Tibial nerve (tissue), 4 donors: ENCODE measurements around the gene HLCS. TPM values are rescaled to one million over a fixed set of nuclear protein-coding genes. Genes with fewer than 3 reads are reported as not detected.

Experiments
- DNase-seq, 2 donors: peaks; one replicate each; pipeline ENCODE4 v3.0.0-alpha.2; 2019; ENCODE audit warnings: low spot score in 2 of 2
- H3K27ac ChIP-seq, 4 donors: fragments of 200-600 bp; sonication (generic) in 3 of 4; one replicate each; pipeline ENCODE4 v1.5.1; 2017 to 2019; ENCODE audit warnings: mild to moderate bottlenecking in 1 of 4
- H3K27me3 ChIP-seq, 2 donors: fragments of 200-600 bp; sonication (generic) in 1 of 2; one replicate each; pipeline versions ENCODE4 v1.5.1 to v1.6.0; 2017 to 2019
- H3K36me3 ChIP-seq, 3 donors: fragments of 200-600 bp; sonication (generic); one replicate each; pipeline ENCODE4 v1.5.1; 2018 to 2019
- H3K4me1 ChIP-seq, 4 donors: fragments of 200-600 bp; sonication (generic) in 3 of 4; one replicate each; pipeline ENCODE4 v1.5.1; 2017 to 2019
- H3K4me3 ChIP-seq, 4 donors: fragments of 200-600 bp; sonication (generic) in 3 of 4; one replicate each; pipeline ENCODE4 v1.5.1; 2017 to 2019; ENCODE audit warnings: mild to moderate bottlenecking in 1 of 4, moderate library complexity in 1 of 4
- H3K9me3 ChIP-seq, 4 donors: fragments of 200-600 bp; sonication (generic) in 3 of 4; one replicate each; pipeline ENCODE4 v1.5.1; 2017 to 2019
- EP300 ChIP-seq, 2 donors: sonication (generic); formaldehyde crosslinking; IDR thresholded peaks; one replicate each; pipeline ENCODE4 v1.6.1; 2017; ENCODE audit warnings: antibody characterized with exemption in 2 of 2, mild to moderate bottlenecking in 1 of 2
- POLR2A ChIP-seq, 2 donors: fragments of 450-650 bp; IDR thresholded peaks; one replicate each; pipeline ENCODE4 v1.6.1; 2017; ENCODE audit warnings: antibody characterized with exemption in 2 of 2, mild to moderate bottlenecking in 2 of 2, moderate library complexity in 2 of 2
- WGBS, 2 donors: methylation state at CpG; one replicate each; pipeline ENCODE4 v1.1.5; 2018; 5-methylcytosine and 5-hydroxymethylcytosine counted together
- total RNA-seq, 4 donors: library from RNA; depleted of rRNA; stranded (reverse); fragments of >200 nt; gene quantifications; one replicate each; pipeline ENCODE4 v1.1.0, GENCODE V29; 2016
- TF ChIP-seq, protein P1 (sequence below), 5 experiments: fragments of 200-600 bp in 3 of 5; fragments of 450-650 bp in 2 of 5; sonication (generic) in 3 of 5; IDR thresholded peaks; one replicate each; pipeline ENCODE4 v1.5.1; 2016 to 2019; ENCODE audit warnings: antibody characterized with exemption in 5 of 5, mild to moderate bottlenecking in 3 of 5, moderate library complexity in 2 of 5

The HLCS gene
- total RNA-seq, 4 donors from 2014 or later, result 14.4 to 19.0 (median 17.4) TPM

DNA sequence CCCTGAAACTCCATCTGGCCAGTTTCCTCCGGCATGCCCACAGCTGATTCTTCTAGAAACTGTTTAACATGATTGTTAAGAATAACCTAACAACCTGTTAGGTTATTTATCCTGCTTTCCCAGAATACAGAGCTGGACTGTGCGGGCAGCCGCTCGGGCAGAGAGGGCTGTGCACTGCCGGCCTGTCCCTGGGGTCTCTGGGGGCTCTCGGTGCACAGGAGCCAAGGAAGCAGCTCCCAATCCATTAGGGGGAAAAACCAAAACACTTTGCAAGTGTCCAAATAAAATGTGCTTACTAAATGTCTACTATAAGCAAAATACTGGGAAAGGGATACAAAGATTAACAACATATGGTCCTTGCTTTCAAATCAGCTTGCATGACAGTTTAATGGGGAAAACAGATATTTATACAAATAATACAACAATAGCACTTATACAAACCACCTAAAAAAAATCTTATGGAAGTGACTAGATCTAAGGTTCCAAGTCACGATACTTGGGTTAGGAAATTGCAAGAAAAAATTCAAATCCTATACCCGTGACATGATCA, 50.7 kb downstream of the HLCS start:
- Histone ChIP-seq H3K4me1 (peaks cover 0 to 17% (median 0%) of the 10 kb centered on the region in 4 donors), H3K36me3 (peaks cover 0 to 8% (median 0%) of the 10 kb centered on the region in 3 donors), H3K27me3 (no peaks in the 10 kb centered on the region), H3K4me3 (no peak overlapping the region), H3K27ac (no peak overlapping the region), H3K9me3 (no peaks in the 10 kb centered on the region)
- no peak for DNase-seq
- WGBS, 2 donors, result 85 to 86% methylated on average over 8 of the region's 8 CpGs
- no peak for TF ChIP-seq POLR2A (IDR thresholded peaks at IDR 0.05)
- TF ChIP-seq EP300 (IDR thresholded peaks at IDR 0.05), result no peak
- TF ChIP-seq, protein P1, sequence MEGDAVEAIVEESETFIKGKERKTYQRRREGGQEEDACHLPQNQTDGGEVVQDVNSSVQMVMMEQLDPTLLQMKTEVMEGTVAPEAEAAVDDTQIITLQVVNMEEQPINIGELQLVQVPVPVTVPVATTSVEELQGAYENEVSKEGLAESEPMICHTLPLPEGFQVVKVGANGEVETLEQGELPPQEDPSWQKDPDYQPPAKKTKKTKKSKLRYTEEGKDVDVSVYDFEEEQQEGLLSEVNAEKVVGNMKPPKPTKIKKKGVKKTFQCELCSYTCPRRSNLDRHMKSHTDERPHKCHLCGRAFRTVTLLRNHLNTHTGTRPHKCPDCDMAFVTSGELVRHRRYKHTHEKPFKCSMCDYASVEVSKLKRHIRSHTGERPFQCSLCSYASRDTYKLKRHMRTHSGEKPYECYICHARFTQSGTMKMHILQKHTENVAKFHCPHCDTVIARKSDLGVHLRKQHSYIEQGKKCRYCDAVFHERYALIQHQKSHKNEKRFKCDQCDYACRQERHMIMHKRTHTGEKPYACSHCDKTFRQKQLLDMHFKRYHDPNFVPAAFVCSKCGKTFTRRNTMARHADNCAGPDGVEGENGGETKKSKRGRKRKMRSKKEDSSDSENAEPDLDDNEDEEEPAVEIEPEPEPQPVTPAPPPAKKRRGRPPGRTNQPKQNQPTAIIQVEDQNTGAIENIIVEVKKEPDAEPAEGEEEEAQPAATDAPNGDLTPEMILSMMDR (IDR thresholded peaks at IDR 0.05), result no peak

DNA sequence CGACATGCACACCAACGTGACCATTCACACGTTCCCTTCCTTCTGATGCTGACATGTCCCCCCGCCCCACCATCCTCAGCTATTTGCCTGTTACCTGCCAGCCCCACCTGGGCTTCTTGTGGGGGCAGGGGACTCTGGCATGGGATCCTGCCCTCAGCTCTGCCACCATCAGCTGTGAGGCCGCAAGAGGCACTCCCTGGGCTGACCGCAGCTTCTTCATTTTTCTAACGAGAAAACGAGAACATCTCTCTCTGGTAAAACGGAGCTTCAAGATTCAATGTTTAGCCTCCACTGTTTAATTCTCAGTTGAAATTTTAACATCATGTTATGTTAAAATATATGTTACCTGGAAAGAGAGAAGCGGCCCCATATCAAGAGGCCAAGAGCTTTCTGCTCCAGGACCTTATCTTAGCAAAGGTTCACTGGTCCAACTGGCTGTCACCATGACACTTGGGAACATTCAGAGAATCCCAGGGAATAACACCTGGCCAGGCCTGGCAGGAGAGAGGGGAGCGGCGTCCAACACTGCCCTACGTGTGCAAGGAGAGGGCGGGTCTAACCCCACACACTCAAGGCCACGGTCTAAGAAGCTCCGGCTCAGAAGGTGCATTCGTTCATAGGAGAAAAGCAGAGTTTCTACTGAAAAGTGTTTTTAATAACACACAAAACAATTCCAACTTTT, 51.3 kb downstream of the HLCS start:
- H3K4me1 ChIP-seq, result peaks cover 0 to 17% (median 0%) of the 10 kb centered on the region in 4 donors
- no peaks in the 10 kb centered on the region for H3K9me3 ChIP-seq
- DNase-seq, result no peak
- 94% methylated on average over 17 of the region's 17 CpGs for WGBS, 2 donors
- no peaks in the 10 kb centered on the region for H3K27me3 ChIP-seq
- H3K27ac ChIP-seq, result no peak overlapping the region
- H3K4me3 ChIP-seq, result no peak overlapping the region
- peaks cover 0 to 8% (median 0%) of the 10 kb centered on the region in 3 donors for H3K36me3 ChIP-seq
- TF ChIP-seq, protein P1 (IDR thresholded peaks at IDR 0.05), result no peak
- no peak for TF ChIP-seq POLR2A (IDR thresholded peaks at IDR 0.05)
- TF ChIP-seq EP300 (IDR thresholded peaks at IDR 0.05), result no peak

DNA sequence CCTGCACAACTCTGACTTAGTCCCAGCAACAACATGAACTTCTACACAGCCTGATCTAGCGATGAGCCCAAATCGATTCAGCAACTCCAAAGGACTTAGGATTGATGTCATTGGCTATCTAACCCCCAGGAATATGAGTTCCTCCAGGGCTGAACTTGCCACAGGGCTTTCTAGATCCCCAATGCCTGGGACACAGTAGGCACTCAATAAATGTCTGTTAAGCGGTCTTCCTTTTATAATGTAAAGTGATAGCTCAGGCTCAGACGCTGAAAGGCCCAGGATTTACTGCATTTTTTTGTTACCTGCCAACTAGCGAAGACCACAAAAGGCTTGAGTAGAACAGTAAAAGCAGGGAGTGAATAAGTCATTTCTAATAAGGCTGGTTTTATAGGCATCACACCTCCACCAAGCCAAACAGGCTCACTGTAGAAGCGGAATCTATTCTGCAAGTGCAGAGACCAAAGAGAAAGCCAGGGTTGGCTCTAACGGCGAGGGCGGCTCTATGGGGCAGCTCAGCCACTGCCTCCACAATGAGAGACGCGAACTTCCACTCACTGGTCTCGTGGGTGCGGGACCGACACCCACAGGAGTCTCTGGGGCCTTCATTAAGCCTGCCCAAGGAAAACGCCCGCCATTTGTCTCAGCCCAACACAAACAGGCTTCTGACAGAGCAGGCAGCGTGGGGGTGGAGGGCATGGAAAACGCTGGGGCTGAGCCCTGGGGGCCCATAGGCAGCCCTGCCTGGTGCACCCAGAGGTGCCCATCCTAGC, 52.0 kb downstream of the HLCS start:
- Histone ChIP-seq H3K4me3 (no peak overlapping the region), H3K9me3 (no peaks in the 10 kb centered on the region), H3K27ac (no peak overlapping the region), H3K36me3 (peaks cover 0 to 8% (median 0%) of the 10 kb centered on the region in 3 donors), H3K4me1 (peaks cover 0 to 17% (median 0%) of the 10 kb centered on the region in 4 donors), H3K27me3 (no peaks in the 10 kb centered on the region)
- TF ChIP-seq EP300 (IDR thresholded peaks at IDR 0.05), result no peak
- no peak for TF ChIP-seq POLR2A (IDR thresholded peaks at IDR 0.05)
- TF ChIP-seq, protein P1 (IDR thresholded peaks at IDR 0.05), result no peak
- 82 to 84% methylated on average over 18 of the region's 18 CpGs for WGBS, 2 donors
- no peak for DNase-seq

DNA sequence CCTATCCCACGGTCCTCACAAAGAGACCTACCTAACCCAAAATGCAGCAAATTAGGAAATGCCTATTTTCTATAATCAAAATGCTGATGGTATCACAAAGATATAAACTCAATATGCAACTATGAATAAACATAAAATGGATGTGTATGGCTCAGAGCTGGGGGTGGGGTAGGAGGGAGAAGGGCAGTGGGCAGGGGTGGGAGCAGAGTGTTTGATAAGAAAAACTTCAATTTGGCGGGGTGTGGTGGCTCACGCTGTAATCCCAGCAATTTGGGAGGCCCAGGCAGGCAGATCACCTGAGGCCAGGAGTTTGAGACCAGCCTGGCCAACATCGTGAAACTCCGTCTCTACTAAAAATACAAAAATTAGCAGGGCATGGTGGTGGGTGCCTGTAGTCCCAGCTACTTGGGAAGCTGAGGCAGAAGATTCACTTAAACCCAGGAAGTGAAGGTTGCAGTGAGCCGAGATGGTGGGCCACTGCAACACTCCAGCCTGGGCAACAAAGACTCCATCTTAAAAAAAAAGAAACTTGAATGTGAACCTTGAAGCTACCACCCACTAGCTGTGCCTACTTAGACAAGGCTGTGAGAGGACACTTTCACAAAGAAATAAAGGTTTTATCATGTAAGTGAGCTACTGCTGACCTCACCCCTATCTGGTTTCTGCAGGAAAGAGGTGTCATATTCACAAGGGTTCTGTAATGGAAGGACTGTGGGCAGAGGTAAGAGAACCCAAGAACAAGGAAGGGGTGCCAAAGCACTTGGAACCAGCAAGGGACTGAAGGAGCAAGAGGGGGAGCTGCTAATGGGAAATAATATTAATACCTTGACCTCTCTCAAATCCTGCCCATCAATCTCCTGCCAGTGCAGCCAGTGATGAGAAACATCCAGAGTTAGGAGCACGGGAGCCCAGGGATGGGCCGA, 53.0 kb downstream of the HLCS start:
- Histone ChIP-seq H3K4me1 (peaks cover 0 to 15% (median 0%) of the 10 kb centered on the region in 4 donors), H3K9me3 (no peaks in the 10 kb centered on the region), H3K27ac (no peak overlapping the region), H3K36me3 (peaks cover 0 to 8% (median 0%) of the 10 kb centered on the region in 3 donors), H3K27me3 (no peaks in the 10 kb centered on the region), H3K4me3 (no peak overlapping the region)
- WGBS, 2 donors, result 92 to 93% methylated on average over 8 of the region's 8 CpGs
- DNase-seq, result no peak
- TF ChIP-seq, protein P1 (IDR thresholded peaks at IDR 0.05), result no peak
